Activated CD4-positive, alpha-beta T cell treated with anti-CD3 and anti-CD28 coated beads, Interleukin-2, amount 50 U/mL, for 1 hour (primary cell): ENCODE results near the gene EPC1.
A peak's percentile ranks its signal among the peaks of the same experiment; 100 is the strongest.
"Not testable (repeated sequence)": the region's sequence is repeated elsewhere in the genome, so short reads cannot be mapped to it uniquely, and the experiment has no call there.

ENCODE experiments used
- DNase-seq: peaks from one replicate; pipeline ENCODE4 v3.0.0-alpha.2; 2020

The EPC1 gene

GRCh38 chr10:32346551-32347362 is at the start of gene EPC1:
TSS of gene EPC1 (minus strand) at chr10:32347158. CDS start at chr10:32346915, 243 bp downstream.
- peak; percentile 86 for DNase-seq

DNA sequence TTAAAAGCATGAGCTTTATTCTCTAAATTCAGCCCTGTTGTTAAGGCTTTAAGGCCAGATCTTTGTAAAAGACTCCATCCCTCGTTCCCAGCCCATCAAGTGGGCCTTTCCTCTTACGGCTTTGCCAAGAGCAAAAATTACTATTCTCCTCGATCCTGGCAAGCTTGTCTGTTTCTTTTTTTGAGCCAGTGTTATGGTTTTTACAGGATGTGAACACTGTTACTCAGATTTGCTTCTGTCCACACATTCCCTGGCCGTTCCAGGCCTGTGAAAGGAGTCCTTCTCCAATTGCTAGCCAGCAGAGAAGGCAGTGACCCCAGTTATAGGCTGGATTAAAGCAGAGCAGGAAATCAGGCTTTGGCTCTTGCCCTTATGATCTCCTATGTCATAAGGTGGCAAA is 47.0 kb upstream of the EPC1 start:
- DNase-seq = no peak

- not testable (repeated sequence) for DNase-seq
Observed at GRCh38 chr10:32392284-32392683, 45.3 kb upstream of the EPC1 start.

DNA sequence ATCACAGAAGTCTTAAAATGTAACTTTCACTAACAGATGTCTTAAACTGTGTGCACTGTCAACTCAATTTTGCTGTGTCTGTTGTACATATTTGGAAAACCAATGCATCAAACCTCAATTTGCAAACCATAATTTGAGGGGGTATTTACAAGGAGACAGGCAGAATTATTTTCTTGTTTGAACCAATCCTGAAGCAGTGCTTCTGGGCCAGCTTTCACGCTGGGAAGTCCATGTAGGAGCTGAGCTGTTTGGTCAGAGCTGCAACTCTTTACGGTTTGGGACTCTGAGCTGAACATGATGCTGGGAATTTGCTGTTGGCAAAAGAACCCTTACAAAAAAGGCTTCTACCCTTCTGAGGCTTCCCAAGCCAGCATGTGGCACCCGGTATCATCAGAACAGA is 43.2 kb upstream of the EPC1 start:
- DNase-seq = no peak

GRCh38 chr10:32388258-32389027 is 41.5 kb upstream of the EPC1 start:
- DNase-seq = no peak

DNA sequence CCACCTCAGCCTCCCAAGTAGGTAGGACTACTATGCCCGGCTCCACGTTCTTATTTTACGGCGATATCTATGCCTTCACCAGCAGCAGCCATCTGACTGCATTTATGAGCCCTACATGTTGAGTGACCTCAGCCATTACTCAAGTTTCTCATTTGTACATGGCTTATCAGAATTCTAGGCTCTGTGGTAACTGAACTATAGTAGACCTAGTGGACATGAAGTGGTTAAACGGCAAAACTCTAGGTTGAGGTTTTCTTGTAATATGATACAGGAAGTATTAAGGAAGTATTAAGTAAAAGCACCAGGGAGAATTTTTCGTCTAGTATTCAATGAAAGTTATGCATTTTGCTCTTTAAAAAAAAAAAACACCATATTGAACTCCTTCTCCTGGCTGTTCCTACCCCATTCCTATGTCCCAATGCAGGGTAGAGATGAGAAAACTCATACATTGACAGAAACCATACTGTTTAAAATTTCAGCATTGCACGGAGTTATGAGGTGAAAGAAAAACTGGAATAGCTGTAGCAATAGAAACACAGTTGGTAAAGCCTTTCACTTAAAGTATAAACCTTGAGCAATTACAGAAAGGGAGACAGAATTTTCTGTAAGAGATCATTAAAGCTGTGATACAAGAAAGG is 39.8 kb upstream of the EPC1 start:
- DNase-seq = no peak

DNA sequence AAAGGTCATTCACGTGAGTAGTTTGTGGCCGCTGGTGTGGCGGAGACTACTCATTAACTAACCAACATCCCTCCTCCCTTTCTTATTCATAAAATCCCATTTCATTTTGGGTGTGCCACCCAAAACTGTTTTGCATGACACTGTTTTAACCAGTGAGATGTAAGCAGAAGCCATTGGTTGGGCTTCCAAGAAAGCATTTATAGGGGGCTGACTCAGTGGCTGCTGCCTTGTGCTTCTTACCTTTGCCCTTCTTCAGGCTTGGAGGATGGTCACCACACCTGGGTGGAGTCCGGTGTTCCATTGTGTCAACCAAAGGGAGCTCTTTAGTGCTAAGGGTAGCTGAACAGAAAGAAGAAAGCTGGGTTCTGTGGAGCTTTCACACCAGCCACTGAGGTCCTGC is 37.2 kb upstream of the EPC1 start:
- no peak for DNase-seq

- no peak for DNase-seq
Observed at GRCh38 chr10:32381165-32381564, 34.2 kb upstream of the EPC1 start.

GRCh38 chr10:32379950-32380551 is 33.1 kb upstream of the EPC1 start:
- DNase-seq = no peak

- no peak for DNase-seq
Observed at GRCh38 chr10:32379318-32379949, 32.5 kb upstream of the EPC1 start.

GRCh38 chr10:32378363-32379317 is 31.7 kb upstream of the EPC1 start:
- peak; percentile 91 for DNase-seq

DNA sequence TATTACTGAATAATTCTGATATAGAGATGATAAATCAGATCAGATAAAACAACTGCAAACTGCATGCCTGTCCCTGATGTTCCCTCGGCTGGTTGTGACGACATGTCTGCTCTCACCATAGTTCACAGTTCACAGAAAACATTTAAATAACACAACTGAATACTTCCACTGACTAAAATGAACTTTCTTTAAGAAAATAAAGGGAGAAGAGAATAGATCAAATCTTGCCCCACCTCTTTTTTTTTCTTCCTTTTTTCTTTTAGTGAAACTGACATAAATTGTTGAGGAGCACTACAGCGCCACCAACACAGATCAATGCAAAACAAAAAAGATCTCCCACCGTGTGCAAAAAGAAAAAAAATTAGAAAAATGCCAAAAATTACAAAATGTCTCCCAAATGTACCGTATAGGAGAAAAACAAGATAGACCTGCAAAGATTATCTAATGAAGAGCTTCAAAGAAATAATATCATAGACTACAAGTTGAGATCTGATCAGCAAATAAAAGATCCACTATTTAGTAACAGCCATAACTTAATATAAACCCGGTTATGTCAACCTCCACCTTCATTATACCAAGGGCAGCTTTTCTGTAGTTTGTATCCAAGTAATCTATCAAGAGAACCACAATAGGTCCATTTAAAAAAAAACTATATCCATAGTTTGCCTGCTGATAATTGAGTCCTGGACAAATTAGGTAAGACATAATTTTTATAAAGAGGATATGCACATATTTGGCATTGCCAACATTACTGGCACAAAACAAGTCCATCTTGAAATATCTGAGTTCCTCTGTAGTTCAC is 30.7 kb upstream of the EPC1 start:
- peak; percentile 34 for DNase-seq

- DNase-seq = no peak
Observed at GRCh38 chr10:32376771-32377170, 29.8 kb upstream of the EPC1 start.

- no peak for DNase-seq
Observed at GRCh38 chr10:32376097-32376496, 29.1 kb upstream of the EPC1 start.

GRCh38 chr10:32375631-32376030 is 28.7 kb upstream of the EPC1 start:
- DNase-seq = no peak

DNA sequence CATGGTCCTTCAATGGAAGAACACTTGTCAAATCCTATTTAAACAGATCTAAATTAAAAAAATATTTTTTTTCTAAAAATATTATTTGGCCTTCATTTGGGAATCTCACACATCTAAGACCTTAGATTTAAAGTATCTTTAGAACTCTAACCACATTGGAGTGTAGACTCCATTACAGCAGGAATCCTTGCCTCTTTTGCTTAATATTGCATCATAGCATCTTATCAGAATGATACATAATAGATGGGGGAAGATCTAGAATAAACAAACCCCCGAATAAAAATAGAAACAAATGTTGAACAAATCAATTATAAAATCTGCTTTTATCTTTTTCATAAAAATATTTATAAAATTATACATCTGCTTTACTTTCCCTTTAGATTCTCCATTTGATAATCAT is 27.6 kb upstream of the EPC1 start:
- no peak for DNase-seq

DNA sequence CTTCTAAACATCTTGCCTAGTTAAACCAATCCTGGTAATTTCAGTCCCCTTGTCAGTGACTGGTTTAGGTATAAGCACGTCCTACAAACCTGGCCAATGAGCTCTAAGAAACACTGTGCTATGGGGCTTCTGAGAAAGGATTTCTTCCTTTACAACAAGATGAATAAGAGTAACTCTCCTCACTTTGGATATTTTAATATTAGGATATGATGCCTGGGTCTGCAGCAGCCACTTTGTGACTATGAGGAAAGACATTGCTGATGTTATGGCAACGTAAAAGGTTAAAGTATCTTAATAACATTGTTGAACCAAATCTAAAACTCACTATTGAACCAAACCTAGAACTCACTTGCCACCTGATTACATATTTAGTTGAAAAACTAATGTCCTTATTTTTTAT is 26.5 kb upstream of the EPC1 start:
- DNase-seq = no peak

DNA sequence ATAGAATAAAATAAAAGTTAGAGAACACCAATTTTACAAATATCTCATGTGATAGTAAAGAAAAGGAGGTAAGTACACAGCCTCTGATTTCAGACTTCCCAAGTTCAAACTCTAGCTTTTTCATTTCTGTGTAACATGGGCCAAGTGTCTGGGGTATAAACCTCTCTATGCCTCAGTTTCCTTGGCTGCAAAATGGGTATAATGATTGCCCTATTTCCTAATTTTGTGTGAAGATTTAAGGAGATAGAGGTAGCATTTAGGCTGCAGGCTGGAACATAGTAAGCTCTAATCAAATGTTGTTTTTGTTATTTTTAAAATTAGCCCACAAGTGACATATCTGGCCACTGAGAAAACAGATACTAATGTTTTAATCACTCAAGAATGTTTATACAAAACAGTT is 26.1 kb upstream of the EPC1 start:
- no peak for DNase-seq

GRCh38 chr10:32372000-32372875 is 25.3 kb upstream of the EPC1 start:
- no peak for DNase-seq

DNA sequence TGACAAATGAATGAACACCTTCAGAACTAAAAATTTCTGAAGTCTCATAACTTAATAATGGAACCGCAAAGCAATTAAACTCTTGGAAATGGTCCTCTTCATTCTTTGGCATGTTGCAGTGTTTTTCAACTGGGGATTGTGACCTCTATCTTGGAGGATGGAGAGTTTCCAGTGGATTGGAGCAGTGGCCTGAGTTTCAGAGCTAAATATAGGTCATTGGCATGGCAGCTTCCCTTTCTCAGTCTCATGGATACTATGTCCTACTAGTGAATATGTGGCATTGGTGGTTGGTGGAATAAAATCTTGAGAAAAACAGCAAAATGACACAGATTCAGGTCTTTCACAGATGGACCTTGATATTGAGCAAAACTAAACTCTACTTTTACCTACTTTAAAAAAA is 24.1 kb upstream of the EPC1 start:
- DNase-seq = no peak
